HG03097 (cell line): Measurements from ENCODE around the gene FAM236A.
"Not testable (repeated sequence)": the region's sequence is repeated elsewhere in the genome, so short reads cannot be mapped to it uniquely, and the experiment has no call there.

Experiments used
- ATAC-seq: cut with Tn5 transposase; IDR thresholded peaks from one replicate; pipeline ENCODE4 v1.9.1; 2021; ENCODE audit not compliant: unreplicated experiment, low FRiP score

FAM236A gene

GRCh38 chrX:72937906-72938305, at the start of gene FAM236A:
Gene FAM236A, plus strand, starts transcription at chrX:72938206. Its CDS starts 57 bp downstream, at chrX:72938263.
- not testable (repeated sequence) for ATAC-seq

- not testable (repeated sequence) for ATAC-seq
Measured at GRCh38 chrX:72889740-72890139, 48.3 kb upstream of the FAM236A start.

- ATAC-seq = not testable (repeated sequence)
Measured at GRCh38 chrX:72912315-72912714, 25.7 kb upstream of the FAM236A start, which contains the start of gene FAM236C. Gene FAM236C, plus strand, starts transcription at chrX:72912615. Its CDS starts 100 bp downstream, at chrX:72912715.

- ATAC-seq = not testable (repeated sequence)
Measured at GRCh38 chrX:72916096-72916495, 21.9 kb upstream of the FAM236A start.

GRCh38 chrX:72932283-72932682, 5.7 kb upstream of the FAM236A start:
- not testable (repeated sequence) for ATAC-seq

GRCh38 chrX:72936455-72936854, 1.6 kb upstream of the FAM236A start:
- not testable (repeated sequence) for ATAC-seq

GRCh38 chrX:72936882-72937455, 1.0 kb upstream of the FAM236A start:
- ATAC-seq = not testable (repeated sequence)

- ATAC-seq = not testable (repeated sequence)
Measured at GRCh38 chrX:72942272-72942671, 4.3 kb downstream of the FAM236A start.

- ATAC-seq = peak; percentile 62
Measured at GRCh38 chrX:72943035-72943818, 5.2 kb downstream of the FAM236A start.

- ATAC-seq = not testable (repeated sequence)
Measured at GRCh38 chrX:72943819-72944169, 5.8 kb downstream of the FAM236A start, which contains the start of gene DMRTC1. Gene DMRTC1, minus strand, starts transcription at chrX:72943837. Its CDS starts 68,143 bp downstream, at chrX:72875694.

- ATAC-seq = not testable (repeated sequence)
Measured at GRCh38 chrX:72959971-72960370, 22.0 kb downstream of the FAM236A start.

GRCh38 chrX:72971859-72972258, 33.9 kb downstream of the FAM236A start:
- ATAC-seq = not testable (repeated sequence)

GRCh38 chrX:72974885-72975284, 36.9 kb downstream of the FAM236A start:
- not testable (repeated sequence) for ATAC-seq

GRCh38 chrX:72980894-72981469, 43.0 kb downstream of the FAM236A start:
- not testable (repeated sequence) for ATAC-seq
